Measurements from ENCODE around the gene TFR2. TPM values are rescaled to one million over a fixed set of nuclear protein-coding genes. Genes with fewer than 3 reads are reported as not detected.

Gene TFR2
- total RNA-seq, 4 donors from 2014 or later, result 1.3 to 3.4 (median 1.6) TPM

DNA sequence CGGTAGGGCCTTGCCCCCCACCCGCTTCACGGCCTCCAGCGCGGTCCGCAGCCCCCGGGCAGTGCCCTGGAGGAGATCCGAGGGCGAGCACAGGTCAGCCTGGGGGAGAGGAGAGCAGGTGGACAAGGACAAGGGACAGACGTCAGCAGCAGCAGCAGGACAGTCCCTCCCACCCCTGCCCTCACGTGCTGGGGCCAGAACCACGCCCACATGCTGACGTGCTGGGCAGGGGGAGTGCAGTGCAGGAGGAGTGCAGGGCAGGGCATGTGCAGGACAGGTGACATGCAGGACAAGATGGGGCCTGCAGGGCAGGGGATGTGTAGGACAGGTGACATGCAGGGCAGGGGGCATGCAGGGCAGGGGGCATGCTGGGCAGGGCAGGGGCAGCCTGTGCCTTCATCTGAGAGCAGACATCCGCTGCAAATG lies 66.1 kb downstream of the TFR2 start:
- WGBS, 2 donors, result 81 to 85% methylated on average over 14 of the region's 14 CpGs
- TF ChIP-seq, protein P1, sequence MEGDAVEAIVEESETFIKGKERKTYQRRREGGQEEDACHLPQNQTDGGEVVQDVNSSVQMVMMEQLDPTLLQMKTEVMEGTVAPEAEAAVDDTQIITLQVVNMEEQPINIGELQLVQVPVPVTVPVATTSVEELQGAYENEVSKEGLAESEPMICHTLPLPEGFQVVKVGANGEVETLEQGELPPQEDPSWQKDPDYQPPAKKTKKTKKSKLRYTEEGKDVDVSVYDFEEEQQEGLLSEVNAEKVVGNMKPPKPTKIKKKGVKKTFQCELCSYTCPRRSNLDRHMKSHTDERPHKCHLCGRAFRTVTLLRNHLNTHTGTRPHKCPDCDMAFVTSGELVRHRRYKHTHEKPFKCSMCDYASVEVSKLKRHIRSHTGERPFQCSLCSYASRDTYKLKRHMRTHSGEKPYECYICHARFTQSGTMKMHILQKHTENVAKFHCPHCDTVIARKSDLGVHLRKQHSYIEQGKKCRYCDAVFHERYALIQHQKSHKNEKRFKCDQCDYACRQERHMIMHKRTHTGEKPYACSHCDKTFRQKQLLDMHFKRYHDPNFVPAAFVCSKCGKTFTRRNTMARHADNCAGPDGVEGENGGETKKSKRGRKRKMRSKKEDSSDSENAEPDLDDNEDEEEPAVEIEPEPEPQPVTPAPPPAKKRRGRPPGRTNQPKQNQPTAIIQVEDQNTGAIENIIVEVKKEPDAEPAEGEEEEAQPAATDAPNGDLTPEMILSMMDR (IDR thresholded peaks at IDR 0.05), result no peak
- TF ChIP-seq POLR2A (IDR thresholded peaks at IDR 0.05), result no peak
- H3K4me3 ChIP-seq (ENCODE audit: low read depth, poor library complexity, severe bottlenecking), result no peak overlapping the region
- intact Hi-C loops (cut with DNase I; ENCODE audit: low total_unique reads), result no loop called here
- DNase-seq (ENCODE audit: low spot score in 2 of 2), result no peak

DNA sequence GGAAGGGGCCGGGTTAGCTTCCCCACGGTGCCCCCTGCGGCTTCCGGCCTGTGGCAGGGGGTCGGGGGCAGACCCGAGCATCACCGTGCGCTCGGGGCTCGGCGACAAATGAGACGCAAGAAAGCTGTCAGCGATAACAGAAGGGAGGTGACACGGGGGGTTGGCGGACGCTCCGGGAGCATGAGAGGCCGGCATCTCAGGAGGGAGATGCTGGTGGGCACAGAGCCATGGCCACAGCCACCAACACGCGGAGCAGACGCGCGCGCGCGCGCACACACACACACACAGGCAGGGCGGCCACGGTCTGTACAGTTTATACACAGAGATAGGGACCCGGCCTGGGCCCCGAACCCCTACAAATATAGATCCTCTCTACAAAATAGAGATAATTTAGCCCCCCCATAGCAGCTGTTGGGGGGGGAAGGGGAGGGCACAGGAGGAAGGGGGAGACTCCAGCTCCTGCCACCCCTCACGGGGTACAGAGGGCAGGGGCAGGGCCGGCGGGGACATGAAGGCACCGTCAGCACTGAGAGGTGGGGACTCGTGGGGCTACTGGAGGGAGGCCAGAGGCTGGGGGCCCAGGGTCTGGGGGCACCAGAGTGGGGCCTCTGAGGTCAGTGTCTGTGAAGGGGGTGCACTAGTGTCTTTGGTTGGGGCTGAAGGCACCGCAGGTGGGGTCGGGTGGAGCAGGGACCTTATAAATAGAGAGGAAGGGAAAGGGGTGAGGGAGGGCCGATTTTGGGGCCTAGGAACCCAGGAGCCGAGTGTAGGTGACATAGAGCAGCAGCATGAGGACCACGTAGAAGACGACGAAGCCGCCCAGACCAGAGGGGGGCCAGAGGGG lies 66.8 kb downstream of the TFR2 start:
- intact Hi-C loops (cut with DNase I; ENCODE audit: low total_unique reads), result no loop called here

DNA sequence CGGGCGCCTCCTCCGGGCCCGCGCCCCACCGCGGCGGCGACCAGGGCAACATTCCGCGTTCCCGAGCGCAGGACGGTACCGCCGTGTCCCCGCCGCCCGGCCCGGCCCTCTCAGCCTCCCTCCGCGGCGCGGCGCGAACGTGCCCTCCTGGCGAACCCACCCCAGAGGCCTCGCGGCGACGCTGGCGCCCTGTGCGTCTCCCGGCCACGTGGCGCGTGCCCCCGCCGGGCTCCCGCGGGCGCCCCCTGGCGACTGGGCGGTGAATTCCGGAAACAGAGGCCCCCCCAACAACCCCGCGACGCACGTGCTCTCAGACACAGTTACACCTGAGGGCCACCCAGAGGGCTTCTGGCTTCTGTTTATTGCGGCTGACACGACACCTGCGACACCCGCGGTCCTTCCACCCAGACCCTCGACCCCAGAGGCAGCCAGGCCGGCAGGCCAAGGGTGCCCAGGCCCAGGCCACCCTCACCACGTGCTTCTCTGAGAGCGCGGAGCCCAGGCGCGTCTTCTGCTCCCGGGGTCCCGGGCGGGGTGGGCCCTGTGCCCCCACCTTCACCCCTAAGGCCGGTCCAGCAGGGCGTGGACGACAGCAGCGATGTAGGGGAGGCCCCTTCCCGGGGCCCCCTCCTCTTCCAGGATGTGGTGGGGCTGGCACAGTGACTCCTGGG lies 67.5 kb downstream of the TFR2 start, which contains the start of gene SAP25:
TSS of gene SAP25 (minus strand) at position 210 of the 671 bp plus-strand sequence. CDS start at position 52, 158 bp downstream.
- no peak within 1 kb of the TSS for H3K4me3 ChIP-seq (ENCODE audit: low read depth, poor library complexity, severe bottlenecking)
- TF ChIP-seq, protein P1 (IDR thresholded peaks at IDR 0.05), result no peak
- TF ChIP-seq POLR2A (IDR thresholded peaks at IDR 0.05), result no peak
- intact Hi-C loops (cut with DNase I; ENCODE audit: low total_unique reads), result no loop called here
- 93% methylated on average over 69 to 70 of the region's 70 CpGs for WGBS, 2 donors
- no peak for DNase-seq (ENCODE audit: low spot score in 2 of 2)

More for the DNA sequence above, 66.8 kb downstream of the TFR2 start:
- TF ChIP-seq, protein P1 (IDR thresholded peaks at IDR 0.05), result no peak
- TF ChIP-seq POLR2A (IDR thresholded peaks at IDR 0.05), result no peak
- DNase-seq (ENCODE audit: low spot score in 2 of 2), result no peak
- 92% methylated on average over 44 of the region's 44 CpGs for WGBS, 2 donors
- no peak overlapping the region for H3K4me3 ChIP-seq (ENCODE audit: low read depth, poor library complexity, severe bottlenecking)

DNA sequence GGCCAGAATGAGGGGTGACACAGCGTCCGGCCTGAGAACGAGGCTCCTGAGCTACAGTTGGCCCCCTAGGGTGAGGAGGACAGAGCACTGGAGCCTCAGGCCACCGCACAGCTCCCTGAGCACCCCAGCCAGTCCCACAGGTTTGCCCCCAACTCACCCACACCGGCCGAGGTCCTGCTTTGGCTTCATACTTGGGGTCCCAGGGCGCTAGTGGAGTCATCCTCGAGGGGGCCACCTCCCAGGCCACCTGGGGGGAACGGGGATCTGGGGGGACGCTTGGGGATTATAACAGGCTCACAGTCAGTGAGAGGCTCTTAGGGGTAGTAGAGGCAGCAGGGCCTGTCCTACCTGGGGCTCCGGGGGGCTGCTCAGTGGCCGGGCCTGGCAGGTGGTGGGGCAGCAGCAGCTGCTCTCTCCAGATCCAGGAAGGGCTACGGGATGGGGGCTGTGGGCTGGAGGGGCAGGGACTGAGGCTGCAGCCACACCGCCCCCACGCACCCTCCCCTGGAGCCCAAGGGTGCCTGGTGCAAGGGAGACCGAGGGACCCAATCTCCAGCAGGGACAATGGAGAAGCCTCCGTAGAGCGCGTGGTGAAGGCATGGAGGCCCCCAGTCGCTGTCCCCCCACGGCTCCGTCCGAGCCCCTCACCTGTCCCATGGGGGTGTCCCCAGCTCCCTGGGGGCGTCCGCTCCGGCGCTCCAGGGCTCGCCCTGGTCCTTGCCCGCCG lies 68.2 kb downstream of the TFR2 start:
- no peak overlapping the region for H3K4me3 ChIP-seq (ENCODE audit: low read depth, poor library complexity, severe bottlenecking)
- TF ChIP-seq POLR2A (IDR thresholded peaks at IDR 0.05), result no peak
- TF ChIP-seq, protein P1 (IDR thresholded peaks at IDR 0.05), result no peak
- intact Hi-C loops (cut with DNase I; ENCODE audit: low total_unique reads), result no loop called here
- 91 to 97% methylated on average over 13 to 26 of the region's 30 CpGs for WGBS, 2 donors
- no peak for DNase-seq (ENCODE audit: low spot score in 2 of 2)

DNA sequence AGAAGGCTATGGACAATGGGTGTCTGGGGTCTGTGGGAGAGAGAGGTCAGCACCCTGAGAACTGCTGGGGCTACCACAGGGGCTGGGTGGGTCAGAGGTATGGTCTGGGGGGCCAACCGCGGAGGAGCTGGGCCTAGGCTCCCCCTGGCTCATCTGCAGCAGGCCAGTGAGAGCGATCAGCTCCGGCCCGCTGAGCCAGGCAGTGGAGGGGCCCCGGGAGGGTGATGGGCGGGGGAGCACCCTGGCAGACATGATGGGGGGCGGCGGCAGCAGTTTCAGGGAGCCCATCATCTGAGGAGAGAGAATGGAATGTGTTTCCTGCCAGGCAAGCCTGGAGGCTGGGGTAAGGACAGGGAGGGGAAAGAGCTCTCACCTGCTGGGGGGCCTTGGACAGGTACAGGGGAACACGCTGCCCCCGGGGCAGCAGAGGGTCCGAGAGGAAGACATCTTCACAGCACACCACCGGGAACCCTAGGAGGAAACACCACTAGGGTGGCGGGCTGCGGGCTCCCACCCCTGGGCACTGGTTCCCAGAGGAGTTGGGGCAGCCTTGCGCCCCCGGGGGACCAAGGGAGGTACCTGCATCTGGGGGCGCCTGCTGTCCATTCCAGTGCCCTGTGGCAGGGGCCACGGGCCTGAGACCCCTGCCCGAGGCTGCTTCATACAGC lies 68.9 kb downstream of the TFR2 start:
- no peak for TF ChIP-seq POLR2A (IDR thresholded peaks at IDR 0.05)
- TF ChIP-seq, protein P1 (IDR thresholded peaks at IDR 0.05), result no peak
- intact Hi-C loops (cut with DNase I; ENCODE audit: low total_unique reads), result no loop called here
- 81 to 83% methylated on average over 17 to 20 of the region's 20 CpGs for WGBS, 2 donors

More for the DNA sequence above, 68.9 kb downstream of the TFR2 start:
- no peak for DNase-seq (ENCODE audit: low spot score in 2 of 2)
- H3K4me3 ChIP-seq (ENCODE audit: low read depth, poor library complexity, severe bottlenecking), result no peak overlapping the region

Data from lower leg skin (tissue), 4 donors.